HepG2 (cell line): Measurements from ENCODE around the gene TNC. TPM values are rescaled to one million over a fixed set of nuclear protein-coding genes. Genes with fewer than 3 reads are reported as not detected.

Experiments used
- ATAC-seq: fragments of 200-7000 bp; cut with Tn5 transposase; 3 replicates; pipeline ENCODE4 v1.9.1; 2020; ENCODE audit warnings: mild to moderate bottlenecking, moderate library complexity
- BruUV-seq: library from RNA; stranded (reverse); fragments of 400-500 nt; replicated peaks from 2 replicates; lab custom pipeline; 2021; lab: Mats Ljungman, UMichigan
- CTCF ChIA-PET: fragments of 300-600 bp; formaldehyde crosslinking; extraction: SDS; loops from one replicate; lab custom pipeline; 2021; ENCODE audit warnings: low total read pairs, inconsistent platforms, low intra/inter-chr PET ratio; lab: Yijun Ruan, JAX
- POLR2A ChIA-PET: fragments of 350-600 bp; sonication (Branson Sonifier 250); formaldehyde crosslinking; loops from one replicate; lab custom pipeline; 2020; ENCODE audit warnings: antibody characterized with exemption, inconsistent platforms; lab: Yijun Ruan, JAX
- DNase-seq: peaks from one replicate; pipeline ENCODE4 v3.0.0-alpha.2; 2015; ENCODE audit warnings: low spot score
- FAIRE-seq: peaks from 3 replicates; lab custom pipeline; 2011; peaks lifted over from hg19 to GRCh38; lab: Jason Lieb, UNC
- H2AFZ ChIP-seq: one replicate; pipeline ENCODE4 v1.6.1; 2011; ENCODE audit warnings: low read length, inconsistent platforms
- H3K27ac ChIP-seq: fragments of 300-600 bp; 3 replicates; pipeline ENCODE4 v1.8.0; 2011; ENCODE audit warnings: mixed run types, mild to moderate bottlenecking, mixed read lengths, low read length, inconsistent platforms; ENCODE audit not compliant: insufficient read depth; ENCODE audit errors: extremely low read length
- H3K27me3 ChIP-seq, 2 experiments: fragments of 200-600 bp in 1 of 2; 2 replicates in 1 of 2; 3 replicates in 1 of 2; pipeline versions ENCODE4 v1.6.0 to v1.8.0; 2011; ENCODE audit warnings: low read length in 2 of 2, mild to moderate bottlenecking in 2 of 2, moderate library complexity in 2 of 2, inconsistent platforms in 1 of 2; ENCODE audit not compliant: insufficient read depth in 2 of 2, control insufficient read depth in 1 of 2
- H3K36me3 ChIP-seq, 2 experiments: fragments of 200-600 bp in 1 of 2; replicated peaks in 1 of 2; 2 replicates in 1 of 2; 3 replicates in 1 of 2; pipeline versions ENCODE4 v1.5.1 to v1.8.0; 2011; ENCODE audit warnings: low read length in 2 of 2, inconsistent platforms in 1 of 2; ENCODE audit not compliant: insufficient read depth in 2 of 2, control insufficient read depth in 1 of 2
- H3K4me1 ChIP-seq: 2 replicates; pipeline ENCODE4 v1.5.1; 2012; ENCODE audit warnings: low read length, inconsistent platforms; ENCODE audit not compliant: insufficient read depth
- H3K4me2 ChIP-seq: 2 replicates; pipeline ENCODE4 v1.6.0; 2011; ENCODE audit warnings: low read depth, low read length, inconsistent platforms
- H3K4me3 ChIP-seq, 3 experiments: fragments of 200-600 bp in 1 of 3; sonication (generic), shearing (Covaris generic) in 1 of 3; replicated peaks in 1 of 3; 2 replicates each; pipeline ENCODE4 v1.5.1; 2011 to 2016; ENCODE audit warnings: low read length in 3 of 3, inconsistent platforms in 2 of 3, low read depth in 2 of 3, mild to moderate bottlenecking in 2 of 3, control low read depth in 1 of 3, mixed read lengths in 1 of 3; ENCODE audit not compliant: insufficient read depth in 1 of 3
- H3K79me2 ChIP-seq: one replicate; pipeline ENCODE4 v1.6.1; 2011; ENCODE audit warnings: low read length, inconsistent platforms; ENCODE audit not compliant: insufficient read depth
- H3K9ac ChIP-seq: 2 replicates; pipeline ENCODE4 v1.6.0; 2011; ENCODE audit warnings: mild to moderate bottlenecking, low read depth, low read length, inconsistent platforms; ENCODE audit not compliant: insufficient read depth
- H3K9me3 ChIP-seq: 2 replicates; pipeline ENCODE4 v1.5.1; 2012; ENCODE audit warnings: mild to moderate bottlenecking, low read length
- H4K20me1 ChIP-seq: 2 replicates; pipeline ENCODE4 v1.6.0; 2011; ENCODE audit warnings: inconsistent platforms, mild to moderate bottlenecking, low read length, moderate library complexity; ENCODE audit not compliant: insufficient read depth
- KMT2B ChIP-seq: IDR thresholded peaks from 2 replicates; pipeline ENCODE4 v1.6.1; 2016; ENCODE audit warnings: missing genetic modification reagents, missing compliant biosample characterization
- NFYB ChIP-seq: sonication (generic); formaldehyde crosslinking; IDR thresholded peaks from 2 replicates; pipeline ENCODE4 v1.4.0; 2020; ENCODE audit warnings: missing genetic modification reagents
- PAX8 ChIP-seq: sonication (generic); formaldehyde crosslinking; IDR thresholded peaks from 2 replicates; pipeline ENCODE4 v1.8.0; 2022; ENCODE audit warnings: mild to moderate bottlenecking, missing genetic modification reagents, borderline replicate concordance
- PHB2 ChIP-seq: fragments of 450-650 bp; IDR thresholded peaks from 2 replicates; pipeline ENCODE4 v1.6.1; 2018; ENCODE audit not compliant: partially characterized antibody
- POLR2AphosphoS5 ChIP-seq: IDR thresholded peaks from 2 replicates; pipeline ENCODE4 v1.6.1; 2012; ENCODE audit warnings: low read depth, low read length
- RFX1 ChIP-seq: fragments of 450-650 bp; IDR thresholded peaks from 2 replicates; pipeline ENCODE4 v1.6.1; 2017
- RFXAP ChIP-seq: sonication (generic); formaldehyde crosslinking; IDR thresholded peaks from 2 replicates; pipeline ENCODE4 v1.4.0; 2020; ENCODE audit warnings: missing genetic modification reagents, borderline replicate concordance
- YEATS4 ChIP-seq: sonication (generic); formaldehyde crosslinking; IDR thresholded peaks from 2 replicates; pipeline ENCODE4 v1.4.0; 2020; ENCODE audit warnings: missing genetic modification reagents, borderline replicate concordance
- ZNF737 ChIP-seq: sonication (generic); formaldehyde crosslinking; IDR thresholded peaks from 2 replicates; pipeline ENCODE4 v1.5.0; 2020; ENCODE audit warnings: missing genetic modification reagents, mild to moderate bottlenecking, borderline replicate concordance
- ZNF879 ChIP-seq: sonication (generic); formaldehyde crosslinking; IDR thresholded peaks from 2 replicates; pipeline ENCODE4 v1.8.1; 2023; ENCODE audit warnings: missing genetic modification reagents
- WGBS: methylation state at CpG from one replicate; pipeline ENCODE4 v1.1.6; 2017; ENCODE audit warnings: low lambda C conversion rate; 5-methylcytosine and 5-hydroxymethylcytosine counted together
- in situ Hi-C: cut with HindIII; loops from 2 replicates; pipeline ENCODE4 v1.10.0; 2017; ENCODE audit warnings: low pct_unique_long_range_greater_than_20kb; ENCODE audit not compliant: extremely low pct_ligation_motif_present
- intact Hi-C: fragments of 100-400 bp; cut with micrococcal nuclease; formaldehyde crosslinking; loops from one replicate; pipeline ENCODE4 v1.10.0; 2022; ENCODE audit not compliant: unreplicated experiment
- polyA plus RNA-seq, 8 experiments: library from polyadenylated mRNA; depleted of rRNA in 3 of 8; stranded (reverse) in 7 of 8; unstranded in 1 of 8; fragments of >200 nt; fragmentation: Illumina TruSeq in 4 of 8; extraction: Trizol in 4 of 8; gene quantifications; 2 replicates each; pipeline versions ENCODE4 v1.2.1 to v1.2.3, GENCODE V29; 2011 to 2016; ENCODE audit warnings: low read depth in 4 of 8, missing spikeins in 1 of 8, mixed read lengths in 1 of 8; ENCODE audit not compliant: insufficient read depth in 1 of 8
- total RNA-seq, 5 experiments: library from RNA; depleted of rRNA; stranded (reverse); fragments of >200 nt; fragmentation: Illumina TruSeq; extraction: Trizol; gene quantifications; 2 replicates each; pipeline ENCODE4 v1.2.3, GENCODE V29; 2016; ENCODE audit warnings: low read depth in 1 of 5
- TF ChIP-seq, protein P1 (sequence below): sonication (generic); formaldehyde crosslinking; IDR thresholded peaks from 2 replicates; pipeline ENCODE4 v1.5.1; 2020; ENCODE audit warnings: mild to moderate bottlenecking, moderate library complexity, missing genetic modification reagents
- TF ChIP-seq, protein P2 (sequence below): sonication (generic); formaldehyde crosslinking; IDR thresholded peaks from 2 replicates; pipeline ENCODE4 v1.5.0; 2020; ENCODE audit warnings: missing genetic modification reagents
- TF ChIP-seq, protein P3 (sequence below): IDR thresholded peaks from 2 replicates; pipeline ENCODE4 v1.6.1; 2018; ENCODE audit warnings: missing genetic modification reagents, mild to moderate bottlenecking, missing compliant biosample characterization

Gene TNC
- total and polyA plus RNA-seq, 2 of the 13 experiments (the other 11 are each of a cell fraction or from before 2014, with no cell fraction given), result not detected

DNA sequence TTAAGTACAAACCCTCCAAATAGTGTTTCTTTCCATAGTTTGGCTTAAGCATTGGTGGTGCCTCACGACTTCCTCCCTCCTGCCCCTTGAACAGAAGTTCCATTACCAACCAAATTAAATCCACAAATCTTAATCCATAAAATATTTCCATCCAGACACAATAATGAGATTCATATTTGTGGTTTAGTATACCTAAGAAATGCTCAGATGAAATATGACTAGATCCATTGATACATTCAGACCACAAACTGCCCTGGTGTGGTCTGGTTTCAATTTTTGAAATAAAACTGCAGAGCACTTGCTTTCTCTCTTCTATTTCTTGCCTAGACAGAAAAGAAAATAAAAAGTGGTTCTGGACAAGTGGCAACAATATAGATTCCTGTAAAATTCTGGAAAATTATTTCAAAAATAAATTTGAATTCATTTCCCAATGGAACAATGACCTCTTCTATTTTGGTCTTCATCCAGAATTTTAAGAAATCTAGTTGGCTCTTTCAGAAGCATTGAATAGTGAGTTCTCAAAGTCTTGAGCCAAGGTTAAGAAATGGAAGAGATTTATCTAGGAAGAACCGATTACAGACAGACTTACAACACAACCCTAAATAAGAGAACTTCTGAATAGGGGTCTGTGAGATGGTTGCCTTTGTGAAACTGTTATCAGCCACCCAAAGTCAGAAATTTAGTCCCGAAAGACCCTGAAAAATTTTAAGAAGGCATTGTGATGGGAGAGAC lies 14.0 kb downstream of the TNC start:
- no peak for FAIRE-seq
- CTCF ChIA-PET, result no interaction called here
- H3K27ac ChIP-seq, result no peak overlapping the region

More for the DNA sequence above, 14.0 kb downstream of the TNC start:
- Histone ChIP-seq H3K4me2 (no peak overlapping the region), H3K9me3 (no peaks in the 10 kb centered on the region), H3K36me3 (no peaks in the 10 kb centered on the region), H4K20me1 (no peaks in the 10 kb centered on the region), H3K9ac (no peak overlapping the region)
- no peak for DNase-seq
- TF ChIP-seq, protein P1, sequence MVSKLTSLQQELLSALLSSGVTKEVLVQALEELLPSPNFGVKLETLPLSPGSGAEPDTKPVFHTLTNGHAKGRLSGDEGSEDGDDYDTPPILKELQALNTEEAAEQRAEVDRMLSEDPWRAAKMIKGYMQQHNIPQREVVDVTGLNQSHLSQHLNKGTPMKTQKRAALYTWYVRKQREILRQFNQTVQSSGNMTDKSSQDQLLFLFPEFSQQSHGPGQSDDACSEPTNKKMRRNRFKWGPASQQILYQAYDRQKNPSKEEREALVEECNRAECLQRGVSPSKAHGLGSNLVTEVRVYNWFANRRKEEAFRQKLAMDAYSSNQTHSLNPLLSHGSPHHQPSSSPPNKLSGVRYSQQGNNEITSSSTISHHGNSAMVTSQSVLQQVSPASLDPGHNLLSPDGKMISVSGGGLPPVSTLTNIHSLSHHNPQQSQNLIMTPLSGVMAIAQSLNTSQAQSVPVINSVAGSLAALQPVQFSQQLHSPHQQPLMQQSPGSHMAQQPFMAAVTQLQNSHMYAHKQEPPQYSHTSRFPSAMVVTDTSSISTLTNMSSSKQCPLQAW (CRISPR knock-in tag), result no peak
- TF ChIP-seq NFYB (CRISPR knock-in tag) (no peak), YEATS4 (no peak), KMT2B (no peak), ZNF879 (CRISPR knock-in tag) (no peak), RFX1 (no peak), ZNF737 (no peak), POLR2AphosphoS5 (no peak), PAX8 (CRISPR knock-in tag) (no peak), PHB2 (no peak), RFXAP (no peak)
- TF ChIP-seq, protein P2, sequence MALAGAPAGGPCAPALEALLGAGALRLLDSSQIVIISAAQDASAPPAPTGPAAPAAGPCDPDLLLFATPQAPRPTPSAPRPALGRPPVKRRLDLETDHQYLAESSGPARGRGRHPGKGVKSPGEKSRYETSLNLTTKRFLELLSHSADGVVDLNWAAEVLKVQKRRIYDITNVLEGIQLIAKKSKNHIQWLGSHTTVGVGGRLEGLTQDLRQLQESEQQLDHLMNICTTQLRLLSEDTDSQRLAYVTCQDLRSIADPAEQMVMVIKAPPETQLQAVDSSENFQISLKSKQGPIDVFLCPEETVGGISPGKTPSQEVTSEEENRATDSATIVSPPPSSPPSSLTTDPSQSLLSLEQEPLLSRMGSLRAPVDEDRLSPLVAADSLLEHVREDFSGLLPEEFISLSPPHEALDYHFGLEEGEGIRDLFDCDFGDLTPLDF (CRISPR knock-in tag), result no peak
- TF ChIP-seq, protein P3, sequence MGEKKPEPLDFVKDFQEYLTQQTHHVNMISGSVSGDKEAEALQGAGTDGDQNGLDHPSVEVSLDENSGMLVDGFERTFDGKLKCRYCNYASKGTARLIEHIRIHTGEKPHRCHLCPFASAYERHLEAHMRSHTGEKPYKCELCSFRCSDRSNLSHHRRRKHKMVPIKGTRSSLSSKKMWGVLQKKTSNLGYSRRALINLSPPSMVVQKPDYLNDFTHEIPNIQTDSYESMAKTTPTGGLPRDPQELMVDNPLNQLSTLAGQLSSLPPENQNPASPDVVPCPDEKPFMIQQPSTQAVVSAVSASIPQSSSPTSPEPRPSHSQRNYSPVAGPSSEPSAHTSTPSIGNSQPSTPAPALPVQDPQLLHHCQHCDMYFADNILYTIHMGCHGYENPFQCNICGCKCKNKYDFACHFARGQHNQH, result no peak
- TF ChIP-seq, all 625 proteins: peak for 0
- intact Hi-C loops, result no loop called here
- no peak for ATAC-seq
- Histone ChIP-seq H3K4me3 (no peak overlapping the region), H3K4me1 (no peaks in the 10 kb centered on the region), H3K27me3 (no peaks in the 10 kb centered on the region), H3K79me2 (no peaks in the 10 kb centered on the region), H2AFZ (no peak overlapping the region)
- in situ Hi-C loops, result no loop called here
- 10% methylated on average over 3 of the region's 3 CpGs for WGBS
- POLR2A ChIA-PET, result no interaction called here
- BruUV-seq, result no TSS peak
